Mammary epithelial cell (primary cell): ENCODE results near the gene SPATA7.

Experiments used
- EZH2 ChIP-seq: IDR thresholded peaks from 2 replicates; pipeline ENCODE4 v1.6.1; 2012; ENCODE audit warnings: low read length, inconsistent platforms, borderline replicate concordance
- TF ChIP-seq, protein P1 (sequence below), 2 donors: IDR thresholded peaks in 1 of 2; conservative IDR thresholded peaks in 1 of 2; 2 replicates each; pipeline ENCODE4 v1.5.1; 2011 to 2012; ENCODE audit warnings: inconsistent platforms in 2 of 2, low read length in 2 of 2, mild to moderate bottlenecking in 2 of 2, control low read depth in 1 of 2, low read depth in 1 of 2; ENCODE audit not compliant: insufficient read depth in 1 of 2; ENCODE audit errors: extremely low read depth in 1 of 2

DNA sequence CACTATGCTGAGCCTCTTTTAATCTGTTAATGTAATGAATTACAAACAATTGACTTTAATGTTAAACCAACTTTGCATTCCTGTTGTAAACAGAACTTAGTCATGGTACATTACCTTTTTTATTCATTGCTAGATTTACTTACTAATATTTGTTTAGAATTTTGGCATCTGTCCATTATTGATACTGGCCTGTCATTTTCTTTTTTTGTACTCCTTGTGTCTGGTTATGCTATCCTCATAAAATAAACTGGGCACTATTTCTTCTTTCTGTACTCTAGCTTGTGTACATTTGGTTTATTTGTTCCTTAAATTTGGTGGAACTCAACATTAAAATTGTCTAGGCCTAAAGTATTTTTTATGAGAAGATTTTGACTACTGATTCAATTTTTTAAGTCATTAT is 32.1 kb downstream of the SPATA7 start:
- TF ChIP-seq, protein P1, sequence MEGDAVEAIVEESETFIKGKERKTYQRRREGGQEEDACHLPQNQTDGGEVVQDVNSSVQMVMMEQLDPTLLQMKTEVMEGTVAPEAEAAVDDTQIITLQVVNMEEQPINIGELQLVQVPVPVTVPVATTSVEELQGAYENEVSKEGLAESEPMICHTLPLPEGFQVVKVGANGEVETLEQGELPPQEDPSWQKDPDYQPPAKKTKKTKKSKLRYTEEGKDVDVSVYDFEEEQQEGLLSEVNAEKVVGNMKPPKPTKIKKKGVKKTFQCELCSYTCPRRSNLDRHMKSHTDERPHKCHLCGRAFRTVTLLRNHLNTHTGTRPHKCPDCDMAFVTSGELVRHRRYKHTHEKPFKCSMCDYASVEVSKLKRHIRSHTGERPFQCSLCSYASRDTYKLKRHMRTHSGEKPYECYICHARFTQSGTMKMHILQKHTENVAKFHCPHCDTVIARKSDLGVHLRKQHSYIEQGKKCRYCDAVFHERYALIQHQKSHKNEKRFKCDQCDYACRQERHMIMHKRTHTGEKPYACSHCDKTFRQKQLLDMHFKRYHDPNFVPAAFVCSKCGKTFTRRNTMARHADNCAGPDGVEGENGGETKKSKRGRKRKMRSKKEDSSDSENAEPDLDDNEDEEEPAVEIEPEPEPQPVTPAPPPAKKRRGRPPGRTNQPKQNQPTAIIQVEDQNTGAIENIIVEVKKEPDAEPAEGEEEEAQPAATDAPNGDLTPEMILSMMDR (conservative IDR thresholded peaks at IDR 0.05 in 1 of 2, IDR thresholded peaks at IDR 0.05 in 1 of 2; ENCODE audit: extremely low read depth in 1 of 2, insufficient read depth in 1 of 2, low read depth in 1 of 2, low read length in 2 of 2) = no peak
- TF ChIP-seq EZH2 = no peak
